K562 (cell line): ENCODE data around the gene EFNA2. TPM values are rescaled to one million over a fixed set of nuclear protein-coding genes. Genes with fewer than 3 reads are reported as not detected.

Source experiments
- ATF4 ChIP-seq: fragments of 450-650 bp; formaldehyde crosslinking; IDR thresholded peaks from 2 replicates; pipeline ENCODE4 v1.4.0; 2022; ENCODE audit warnings: mild to moderate bottlenecking, moderate library complexity
- MGA ChIP-seq: fragments of 450-650 bp; IDR thresholded peaks from 2 replicates; pipeline ENCODE4 v1.6.1; 2016; ENCODE audit warnings: mild to moderate bottlenecking, moderate library complexity
- REST ChIP-seq, 2 experiments: fragments of 450-650 bp; formaldehyde crosslinking in 1 of 2; IDR thresholded peaks; 2 replicates each; pipeline versions ENCODE4 v1.4.0 to v1.6.1; 2014 to 2020; ENCODE audit warnings: mild to moderate bottlenecking in 2 of 2, borderline replicate concordance in 1 of 2, low read depth in 1 of 2
- ZNF785 ChIP-seq: fragments of 250-450 bp; sonication (Bioruptor Pico); IDR thresholded peaks from 2 replicates; pipeline ENCODE4 v1.4.0; 2020; ENCODE audit warnings: mild to moderate bottlenecking
- polyA plus RNA-seq, 8 experiments: library from polyadenylated mRNA; depleted of rRNA in 4 of 8; stranded (reverse) in 5 of 8; unstranded in 3 of 8; fragments of >200 nt; fragmentation: Nextera tagmentation in 2 of 8; fragmentation: Illumina TruSeq in 1 of 8; extraction: Ambion mirVana in 2 of 8; extraction: Trizol in 1 of 8; gene quantifications; 2 replicates each; pipeline versions ENCODE4 v1.2.1 to v1.2.3, GENCODE V29; 2011 to 2014; ENCODE audit warnings: inconsistent platforms in 1 of 8, missing spikeins in 1 of 8
- total RNA-seq, 7 experiments: library from RNA; depleted of rRNA in 6 of 7; stranded (reverse); fragments of >200 nt in 6 of 7; fragmentation: Illumina TruSeq in 2 of 7; extraction: Trizol in 2 of 7; gene quantifications; 2 replicates each; pipeline versions ENCODE4 v1.2.1 to v1.2.3, GENCODE V29; 2011 to 2021; ENCODE audit warnings: low replicate concordance in 1 of 7

The EFNA2 gene
- total and polyA plus RNA-seq, 9 of the 15 experiments (the other 6 are each of a cell fraction or from before 2014, with no cell fraction given): 0.11 to 0.44 (median 0.15) TPM; not detected in 6

GRCh38 chr19:1243768-1244692 is 41.6 kb upstream of the EFNA2 start (continued):
- peak; percentile 83 for TF ChIP-seq REST (IDR thresholded peaks at IDR 0.05; ENCODE audit: borderline replicate concordance)
- TF ChIP-seq REST (CRISPR knock-in tag; IDR thresholded peaks at IDR 0.05; ENCODE audit: low read depth): no peak
- TF ChIP-seq MGA: no peak; the same call in 1 of the 2 replicates
- TF ChIP-seq ZNF785: no peak
- no peak for TF ChIP-seq ATF4 (CRISPR knock-in tag)
